KMS-11 (cell line): ENCODE data around the gene KIF6.

Source experiments
- H2AFZ ChIP-seq: fragments of 200-600 bp; sonication (generic); 2 replicates; pipeline ENCODE4 v1.6.1; 2016; ENCODE audit warnings: antibody characterized with exemption, mixed run types, low read depth
- H3K27ac ChIP-seq: fragments of 200-600 bp; sonication (generic); 2 replicates; pipeline ENCODE4 v1.6.1; 2016; ENCODE audit warnings: mild to moderate bottlenecking, mixed run types
- H3K27me3 ChIP-seq: fragments of 200-600 bp; sonication (generic); 2 replicates; pipeline ENCODE4 v1.6.1; 2017; ENCODE audit warnings: mild to moderate bottlenecking, low read depth, mixed run types, moderate library complexity; ENCODE audit not compliant: insufficient read depth
- H3K36me3 ChIP-seq: fragments of 200-600 bp; sonication (generic); 2 replicates; pipeline ENCODE4 v1.6.1; 2017; ENCODE audit warnings: mild to moderate bottlenecking, mixed run types; ENCODE audit not compliant: insufficient read depth
- H3K4me1 ChIP-seq: fragments of 200-600 bp; sonication (generic); 2 replicates; pipeline ENCODE4 v1.6.1; 2016; ENCODE audit warnings: mild to moderate bottlenecking, low read depth, mixed run types; ENCODE audit not compliant: poor library complexity, severe bottlenecking
- H3K4me2 ChIP-seq: fragments of 200-600 bp; sonication (generic); 2 replicates; pipeline ENCODE4 v1.7.0; 2016; ENCODE audit warnings: mild to moderate bottlenecking, mixed run types
- H3K4me3 ChIP-seq: fragments of 200-600 bp; sonication (generic); IDR thresholded peaks from 2 replicates; pipeline ENCODE4 v1.6.1; 2017; ENCODE audit warnings: low read depth, low read length, mixed read lengths; ENCODE audit not compliant: insufficient read depth
- H3K79me2 ChIP-seq: fragments of 200-600 bp; sonication (generic); 2 replicates; pipeline ENCODE4 v1.6.1; 2016; ENCODE audit warnings: low read depth, mixed run types; ENCODE audit not compliant: insufficient read depth
- H3K9ac ChIP-seq: fragments of 200-600 bp; sonication (generic); 2 replicates; pipeline ENCODE4 v1.6.1; 2016; ENCODE audit warnings: mild to moderate bottlenecking, mixed run types
- H4K20me1 ChIP-seq: fragments of 200-600 bp; sonication (generic); 2 replicates; pipeline ENCODE4 v1.6.1; 2016; ENCODE audit warnings: mild to moderate bottlenecking, mixed run types; ENCODE audit not compliant: insufficient read depth
- TF ChIP-seq, protein P1 (sequence below): fragments of 200-600 bp; sonication (generic); conservative IDR thresholded peaks from 2 replicates; pipeline ENCODE4 v1.6.1; 2017; ENCODE audit warnings: low read depth, mild to moderate bottlenecking, antibody characterized with exemption, low read length, moderate library complexity, mixed read lengths

The KIF6 gene, protein sequence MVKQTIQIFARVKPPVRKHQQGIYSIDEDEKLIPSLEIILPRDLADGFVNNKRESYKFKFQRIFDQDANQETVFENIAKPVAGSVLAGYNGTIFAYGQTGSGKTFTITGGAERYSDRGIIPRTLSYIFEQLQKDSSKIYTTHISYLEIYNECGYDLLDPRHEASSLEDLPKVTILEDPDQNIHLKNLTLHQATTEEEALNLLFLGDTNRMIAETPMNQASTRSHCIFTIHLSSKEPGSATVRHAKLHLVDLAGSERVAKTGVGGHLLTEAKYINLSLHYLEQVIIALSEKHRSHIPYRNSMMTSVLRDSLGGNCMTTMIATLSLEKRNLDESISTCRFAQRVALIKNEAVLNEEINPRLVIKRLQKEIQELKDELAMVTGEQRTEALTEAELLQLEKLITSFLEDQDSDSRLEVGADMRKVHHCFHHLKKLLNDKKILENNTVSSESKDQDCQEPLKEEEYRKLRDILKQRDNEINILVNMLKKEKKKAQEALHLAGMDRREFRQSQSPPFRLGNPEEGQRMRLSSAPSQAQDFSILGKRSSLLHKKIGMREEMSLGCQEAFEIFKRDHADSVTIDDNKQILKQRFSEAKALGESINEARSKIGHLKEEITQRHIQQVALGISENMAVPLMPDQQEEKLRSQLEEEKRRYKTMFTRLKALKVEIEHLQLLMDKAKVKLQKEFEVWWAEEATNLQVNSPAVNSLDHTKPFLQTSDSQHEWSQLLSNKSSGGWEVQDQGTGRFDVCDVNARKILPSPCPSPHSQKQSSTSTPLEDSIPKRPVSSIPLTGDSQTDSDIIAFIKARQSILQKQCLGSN

DNA sequence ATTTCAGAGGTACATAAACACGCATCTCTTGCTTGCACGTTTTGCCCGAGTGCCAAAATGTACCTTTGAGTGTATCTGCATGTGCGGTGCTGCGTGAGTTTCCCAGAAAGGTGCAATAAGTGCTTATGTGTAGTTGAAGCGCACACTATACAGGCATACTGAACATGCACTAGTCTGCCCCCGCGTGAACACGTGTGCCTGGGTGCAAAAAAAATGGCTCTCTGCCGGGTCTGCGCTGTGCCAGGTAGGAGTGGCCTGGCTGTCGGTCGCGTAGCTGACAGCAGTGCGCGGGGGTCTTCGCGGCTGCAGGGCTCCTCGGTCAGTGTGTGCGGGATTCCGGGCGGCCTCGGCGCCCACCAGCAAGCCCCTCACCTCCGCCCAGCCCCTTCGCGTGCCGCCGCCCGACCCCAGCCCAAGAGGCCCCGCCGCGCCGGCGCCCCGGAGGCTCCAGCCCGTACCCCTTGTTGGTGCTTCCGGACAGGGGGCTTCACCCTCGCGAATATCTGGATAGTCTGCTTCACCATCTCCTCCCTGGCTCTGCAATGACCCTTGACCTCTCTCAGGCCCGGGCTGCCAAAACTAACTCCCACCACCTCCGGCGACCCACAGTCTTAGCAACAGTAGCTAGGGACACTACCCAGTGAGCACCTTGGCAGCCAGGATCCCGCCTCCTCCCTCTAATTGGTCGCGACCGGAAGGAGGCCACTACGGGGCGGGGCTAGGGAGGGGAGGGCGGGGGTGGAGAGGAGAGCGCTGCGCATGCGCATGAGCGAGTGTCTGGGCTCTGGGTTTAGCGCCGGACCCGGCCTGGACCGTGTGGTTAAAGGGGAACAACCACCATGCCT lies at the start of gene KIF6:
TSS of gene KIF6 (minus strand) at position 622 of the 845 bp plus-strand sequence. CDS start at position 524, 98 bp downstream.
- peak within 1 kb of the TSS; percentile 20; the same call in 1 of the 2 replicates for H3K27ac ChIP-seq
- H4K20me1 ChIP-seq = no peaks in the 10 kb centered on the region
- H3K27me3 ChIP-seq = no peaks in the 10 kb centered on the region
- peak within 1 kb of the TSS; percentile 62 for H3K9ac ChIP-seq
- no peaks in the 10 kb centered on the region for H3K79me2 ChIP-seq
- H3K4me3 ChIP-seq = no peak within 1 kb of the TSS
- H3K4me2 ChIP-seq = peak within 1 kb of the TSS; percentile 62
- H3K4me1 ChIP-seq = peaks cover 4% of the 10 kb centered on the region
- peak within 1 kb of the TSS; percentile 96 for H2AFZ ChIP-seq
- TF ChIP-seq, protein P1, sequence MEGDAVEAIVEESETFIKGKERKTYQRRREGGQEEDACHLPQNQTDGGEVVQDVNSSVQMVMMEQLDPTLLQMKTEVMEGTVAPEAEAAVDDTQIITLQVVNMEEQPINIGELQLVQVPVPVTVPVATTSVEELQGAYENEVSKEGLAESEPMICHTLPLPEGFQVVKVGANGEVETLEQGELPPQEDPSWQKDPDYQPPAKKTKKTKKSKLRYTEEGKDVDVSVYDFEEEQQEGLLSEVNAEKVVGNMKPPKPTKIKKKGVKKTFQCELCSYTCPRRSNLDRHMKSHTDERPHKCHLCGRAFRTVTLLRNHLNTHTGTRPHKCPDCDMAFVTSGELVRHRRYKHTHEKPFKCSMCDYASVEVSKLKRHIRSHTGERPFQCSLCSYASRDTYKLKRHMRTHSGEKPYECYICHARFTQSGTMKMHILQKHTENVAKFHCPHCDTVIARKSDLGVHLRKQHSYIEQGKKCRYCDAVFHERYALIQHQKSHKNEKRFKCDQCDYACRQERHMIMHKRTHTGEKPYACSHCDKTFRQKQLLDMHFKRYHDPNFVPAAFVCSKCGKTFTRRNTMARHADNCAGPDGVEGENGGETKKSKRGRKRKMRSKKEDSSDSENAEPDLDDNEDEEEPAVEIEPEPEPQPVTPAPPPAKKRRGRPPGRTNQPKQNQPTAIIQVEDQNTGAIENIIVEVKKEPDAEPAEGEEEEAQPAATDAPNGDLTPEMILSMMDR = no peak
- H3K36me3 ChIP-seq = no peaks in the 10 kb centered on the region

DNA sequence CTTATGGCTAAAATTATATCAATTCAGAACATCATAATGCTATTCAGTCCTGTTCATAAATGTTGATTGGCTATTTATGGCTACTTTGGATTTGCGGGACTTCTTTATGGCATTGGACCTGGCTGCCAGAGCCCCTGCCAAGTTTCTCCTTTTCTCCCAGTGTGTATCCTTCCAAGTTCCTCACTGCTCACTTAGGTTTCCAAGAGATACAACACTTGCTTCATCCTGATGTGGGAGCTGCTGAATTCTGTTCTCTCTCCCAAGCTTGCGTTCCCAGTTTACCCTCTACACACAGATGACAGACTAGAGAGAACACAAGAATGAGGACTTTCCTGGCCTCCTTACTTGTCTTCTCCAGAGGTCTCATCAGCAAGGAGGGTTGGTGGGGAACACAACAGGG lies 48.6 kb upstream of the KIF6 start:
- Histone ChIP-seq H2AFZ (no peak overlapping the region), H3K4me3 (no peak overlapping the region), H4K20me1 (no peaks in the 10 kb centered on the region), H3K9ac (no peak overlapping the region), H3K27me3 (no peaks in the 10 kb centered on the region), H3K4me2 (no peak overlapping the region), H3K4me1 (no peaks in the 10 kb centered on the region), H3K36me3 (no peaks in the 10 kb centered on the region), H3K79me2 (no peaks in the 10 kb centered on the region), H3K27ac (no peak overlapping the region)
- TF ChIP-seq, protein P1 = no peak

DNA sequence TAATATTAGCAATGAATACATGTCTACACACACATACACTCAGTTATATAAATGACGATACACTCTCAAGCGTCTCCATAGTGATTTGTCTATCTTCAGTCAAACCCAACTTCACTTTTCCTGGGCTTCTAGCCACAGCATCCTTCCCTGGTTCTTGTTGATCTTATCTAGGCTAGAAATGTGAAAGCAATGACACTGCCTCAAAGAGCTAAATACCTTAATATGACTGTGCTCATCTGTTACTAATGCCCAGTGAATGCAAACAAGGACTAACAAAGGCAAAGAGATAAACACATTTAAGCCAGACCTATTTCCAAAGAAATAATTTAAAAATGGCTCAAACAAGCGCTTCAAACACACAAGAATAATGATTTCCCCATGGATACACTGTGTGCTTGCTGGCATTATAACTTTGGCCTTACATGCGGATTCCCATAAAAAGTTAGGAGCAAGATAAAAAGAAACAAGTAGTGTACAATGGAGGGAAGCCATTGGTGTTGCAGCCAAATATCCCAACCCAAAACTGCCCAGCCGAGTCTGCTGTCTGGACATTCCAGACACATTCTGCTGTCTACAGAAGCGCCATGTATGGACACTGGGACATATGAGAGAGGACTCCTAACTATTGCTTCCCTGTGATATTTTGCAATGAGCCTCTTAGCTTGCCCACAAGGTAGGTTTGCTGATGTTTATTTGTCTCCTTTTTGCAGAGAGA lies 47.5 kb upstream of the KIF6 start:
- Histone ChIP-seq H3K27me3 (no peaks in the 10 kb centered on the region), H3K36me3 (no peaks in the 10 kb centered on the region), H2AFZ (no peak overlapping the region), H4K20me1 (no peaks in the 10 kb centered on the region), H3K4me3 (no peak overlapping the region), H3K27ac (no peak overlapping the region), H3K79me2 (no peaks in the 10 kb centered on the region), H3K4me1 (no peaks in the 10 kb centered on the region), H3K9ac (no peak overlapping the region), H3K4me2 (no peak overlapping the region)
- TF ChIP-seq, protein P1 = no peak

DNA sequence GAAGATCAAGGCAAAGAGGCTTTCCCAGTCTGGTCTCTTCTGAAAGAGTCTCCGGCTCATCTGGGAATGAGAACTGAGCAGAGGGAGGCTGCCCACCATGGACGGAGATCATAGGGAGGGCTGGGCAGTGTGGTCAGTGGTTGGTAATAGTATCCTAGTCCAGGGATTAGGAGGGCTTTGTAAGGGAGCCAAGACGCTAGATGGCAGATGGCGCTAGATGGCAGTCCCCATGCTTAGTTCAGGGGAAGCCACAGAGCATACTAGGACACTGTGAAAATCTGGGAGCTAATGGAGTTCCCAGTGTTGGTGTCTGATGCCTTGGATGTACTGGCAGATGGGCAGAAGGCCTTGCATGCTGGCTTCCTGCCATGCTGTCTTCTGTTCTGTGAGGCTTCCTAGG lies 45.2 kb upstream of the KIF6 start:
- Histone ChIP-seq H3K79me2 (no peaks in the 10 kb centered on the region), H3K27me3 (no peaks in the 10 kb centered on the region), H2AFZ (no peak overlapping the region), H3K9ac (no peak overlapping the region), H3K4me1 (no peaks in the 10 kb centered on the region), H3K4me3 (no peak overlapping the region), H3K4me2 (no peak overlapping the region), H3K36me3 (no peaks in the 10 kb centered on the region), H4K20me1 (no peaks in the 10 kb centered on the region), H3K27ac (no peak overlapping the region)
- TF ChIP-seq, protein P1 = no peak
